ENCODE measurements around the gene LMAN1.

GRCh38 chr18:59318460-59319050 is 40.5 kb downstream of the LMAN1 start, which contains the start of gene CPLX4:
- no peak for TF ChIP-seq CTCF (IDR thresholded peaks at IDR 0.05; ENCODE audit: insufficient read depth, low read length, poor library complexity, severe bottlenecking)
- TF ChIP-seq EZH2phosphoT487 (conservative IDR thresholded peaks at IDR 0.05; ENCODE audit: low read length), result no peak

All from SU-DHL-6 (cell line).